NCI-H345 (cell line): ENCODE results near the gene NFATC4.
"Not testable (repeated sequence)": the region's sequence is repeated elsewhere in the genome, so short reads cannot be mapped to it uniquely, and the experiment has no call there.

Experiments
- DNase-seq: peaks from one replicate; lab custom pipeline; 2025; lab: John Stamatoyannopoulos, UW

The NFATC4 gene

GRCh38 chr14:24368212-24368561 is 203 bp downstream of the NFATC4 start:
- no peak for DNase-seq

- no peak for DNase-seq
Measured at GRCh38 chr14:24368562-24369252, 723 bp downstream of the NFATC4 start.

DNA sequence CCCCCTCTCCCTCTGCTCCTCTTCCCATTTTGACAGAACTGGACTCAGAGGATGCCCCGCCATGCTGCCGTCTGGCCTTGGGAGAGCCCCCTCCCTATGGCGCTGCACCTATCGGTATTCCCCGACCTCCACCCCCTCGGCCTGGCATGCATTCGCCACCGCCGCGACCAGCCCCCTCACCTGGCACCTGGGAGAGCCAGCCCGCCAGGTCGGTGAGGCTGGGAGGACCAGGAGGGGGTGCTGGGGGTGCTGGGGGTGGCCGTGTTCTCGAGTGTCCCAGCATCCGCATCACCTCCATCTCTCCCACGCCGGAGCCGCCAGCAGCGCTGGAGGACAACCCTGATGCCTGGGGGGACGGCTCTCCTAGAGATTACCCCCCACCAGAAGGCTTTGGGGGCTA is 1.5 kb downstream of the NFATC4 start:
- DNase-seq: no peak

DNA sequence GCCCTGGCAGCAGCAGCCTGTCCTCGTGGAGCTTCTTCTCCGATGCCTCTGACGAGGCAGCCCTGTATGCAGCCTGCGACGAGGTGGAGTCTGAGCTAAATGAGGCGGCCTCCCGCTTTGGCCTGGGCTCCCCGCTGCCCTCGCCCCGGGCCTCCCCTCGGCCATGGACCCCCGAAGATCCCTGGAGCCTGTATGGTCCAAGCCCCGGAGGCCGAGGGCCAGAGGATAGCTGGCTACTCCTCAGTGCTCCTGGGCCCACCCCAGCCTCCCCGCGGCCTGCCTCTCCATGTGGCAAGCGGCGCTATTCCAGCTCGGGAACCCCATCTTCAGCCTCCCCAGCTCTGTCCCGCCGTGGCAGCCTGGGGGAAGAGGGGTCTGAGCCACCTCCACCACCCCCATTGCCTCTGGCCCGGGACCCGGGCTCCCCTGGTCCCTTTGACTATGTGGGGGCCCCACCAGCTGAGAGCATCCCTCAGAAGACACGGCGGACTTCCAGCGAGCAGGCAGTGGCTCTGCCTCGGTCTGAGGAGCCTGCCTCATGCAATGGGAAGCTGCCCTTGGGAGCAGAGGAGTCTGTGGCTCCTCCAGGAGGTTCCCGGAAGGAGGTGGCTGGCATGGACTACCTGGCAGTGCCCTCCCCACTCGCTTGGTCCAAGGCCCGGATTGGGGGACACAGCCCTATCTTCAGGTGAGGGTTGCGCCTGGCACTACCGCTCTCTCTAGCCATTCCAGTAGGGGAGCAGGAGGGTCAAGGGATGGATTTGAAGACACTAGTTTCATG is 2.1 kb downstream of the NFATC4 start:
- DNase-seq: no peak

DNA sequence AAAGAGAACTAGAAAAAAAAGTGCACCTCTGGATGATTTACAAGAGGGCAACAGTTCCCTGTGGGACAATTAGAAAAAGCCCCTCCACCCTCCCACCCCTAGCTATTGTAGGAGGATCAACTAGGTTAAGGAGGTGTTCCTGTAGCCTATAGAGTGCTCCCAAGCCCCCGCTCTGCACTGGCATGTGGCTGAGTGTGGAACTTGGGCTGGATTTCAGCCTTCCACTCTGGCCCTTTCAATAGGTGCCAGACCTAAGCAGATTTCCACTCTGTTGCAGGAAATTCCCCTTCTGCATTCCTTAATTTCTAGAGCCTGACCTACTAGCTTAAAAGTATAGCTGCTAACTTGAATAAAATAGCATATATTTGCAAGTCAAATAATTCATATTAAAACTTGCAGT is 2.8 kb downstream of the NFATC4 start:
- no peak for DNase-seq

DNA sequence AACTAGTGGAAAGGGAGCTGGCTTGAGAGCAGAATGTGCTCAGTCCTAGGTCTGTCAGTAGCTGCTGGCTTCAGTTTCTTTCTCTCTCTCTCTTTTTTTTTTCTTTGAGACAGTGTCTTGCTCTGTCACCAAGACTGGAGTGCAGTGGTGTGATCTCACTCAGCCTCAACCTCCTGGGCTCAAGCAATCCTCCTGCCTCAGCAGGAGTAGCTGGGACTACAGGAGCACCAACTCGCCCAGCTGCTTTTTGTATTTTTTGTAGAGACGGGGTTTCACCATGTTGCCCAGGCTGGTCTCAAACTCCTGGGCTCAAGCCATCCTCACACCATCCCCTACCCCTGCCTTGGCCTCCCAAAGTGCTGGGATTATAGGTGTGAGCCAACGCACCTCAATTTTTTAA is 3.6 kb downstream of the NFATC4 start:
- not testable (repeated sequence) for DNase-seq

- peak; percentile 45 for DNase-seq
Measured at GRCh38 chr14:24372701-24373416, 4.9 kb downstream of the NFATC4 start.

GRCh38 chr14:24376448-24377070 is 8.6 kb downstream of the NFATC4 start:
- DNase-seq: no peak

- no peak for DNase-seq
Measured at GRCh38 chr14:24377126-24377525, 9.1 kb downstream of the NFATC4 start.

GRCh38 chr14:24377657-24378056 is 9.7 kb downstream of the NFATC4 start:
- DNase-seq: no peak

GRCh38 chr14:24378327-24378726 is 10.3 kb downstream of the NFATC4 start:
- DNase-seq: no peak

DNA sequence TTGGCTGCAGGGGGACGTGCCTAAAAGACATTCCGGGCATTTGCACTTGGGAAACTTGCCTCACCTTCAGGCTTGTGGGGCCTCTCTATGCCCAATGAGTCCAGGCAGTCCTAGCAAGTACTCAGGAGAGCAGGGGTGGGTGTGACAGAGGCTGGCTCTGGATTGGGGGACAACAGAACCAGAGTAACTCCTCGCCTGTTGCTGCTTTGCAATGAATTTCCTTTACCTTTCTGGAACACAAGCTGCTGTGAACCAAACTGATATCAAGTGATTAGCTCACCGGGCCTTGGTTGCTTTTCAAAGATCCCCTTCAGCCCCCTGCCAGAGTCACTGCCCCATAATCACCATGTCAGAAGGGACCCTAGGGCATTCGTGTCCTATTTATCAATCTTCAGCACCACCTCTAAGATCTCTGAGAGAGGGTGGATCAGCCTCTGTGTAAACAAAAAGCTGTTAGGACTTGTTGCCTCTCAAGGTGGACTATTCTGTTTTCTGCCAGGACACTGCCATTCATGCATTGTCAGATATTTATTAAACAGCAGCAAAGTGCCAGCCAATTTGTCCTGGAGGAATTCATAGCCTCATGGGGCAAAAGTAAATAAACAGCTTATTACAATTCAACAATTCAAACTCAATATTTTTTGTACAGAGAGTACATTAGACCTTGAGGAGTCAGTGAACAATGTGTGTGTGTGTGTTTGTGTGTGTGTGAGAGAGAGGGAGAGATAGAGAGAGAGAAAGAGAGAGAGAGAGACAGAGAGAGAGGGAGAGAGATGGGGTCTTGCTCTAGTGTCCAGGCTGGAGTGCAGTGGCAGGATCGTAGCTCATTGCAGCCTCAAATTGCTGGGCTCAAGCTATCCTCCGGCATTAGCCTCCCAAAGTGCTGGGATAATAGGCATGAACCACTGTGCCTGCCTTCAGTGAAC is 11.3 kb downstream of the NFATC4 start:
- DNase-seq: no peak

- DNase-seq: no peak
Measured at GRCh38 chr14:24379907-24380730, 12.1 kb downstream of the NFATC4 start.

- no peak for DNase-seq
Measured at GRCh38 chr14:24381363-24382063, 13.5 kb downstream of the NFATC4 start.

- no peak for DNase-seq
Measured at GRCh38 chr14:24382064-24382371, 14.0 kb downstream of the NFATC4 start.

- no peak for DNase-seq
Measured at GRCh38 chr14:24384169-24384568, 16.2 kb downstream of the NFATC4 start.

DNA sequence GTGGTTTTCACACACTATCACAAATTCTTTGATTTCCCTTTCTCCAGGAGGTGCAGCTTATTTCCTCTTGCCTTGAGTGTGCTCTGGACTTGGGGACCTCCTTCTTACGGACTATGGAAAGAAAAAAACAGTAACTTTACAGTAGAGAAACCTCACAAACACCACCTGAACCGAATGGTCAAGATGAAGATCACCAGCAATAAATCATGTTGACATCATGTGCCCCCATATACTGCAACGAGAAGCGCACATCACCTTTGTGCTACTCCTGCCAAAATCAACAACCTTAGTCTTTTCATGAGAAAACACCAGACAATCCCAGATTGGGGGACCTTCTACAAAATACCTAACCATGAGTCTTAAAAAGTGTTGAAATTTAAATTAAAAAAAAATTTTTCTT is 17.5 kb downstream of the NFATC4 start:
- DNase-seq: no peak

GRCh38 chr14:24387009-24387345 is 19.0 kb downstream of the NFATC4 start:
- no peak for DNase-seq

- DNase-seq: not testable (repeated sequence)
Measured at GRCh38 chr14:24387579-24387978, 19.6 kb downstream of the NFATC4 start.

GRCh38 chr14:24388474-24389179 is 20.6 kb downstream of the NFATC4 start:
- no peak for DNase-seq
